Activated T-cell treated with anti-CD3 and anti-CD28 coated beads, Interleukin-2, amount 50 U/mL, for 4 hours (primary cell): ENCODE measurements around the gene NHSL2. TPM values are rescaled to one million over a fixed set of nuclear protein-coding genes. Genes with fewer than 3 reads are reported as not detected.

Experiments used
- ATAC-seq, 2 donors: fragments of 200-7000 bp; cut with Tn5 transposase; one replicate each; pipeline ENCODE4 v1.10.0; 2021
- DNase-seq: peaks from one replicate; pipeline ENCODE4 v3.0.0-alpha.2; 2020
- H3K27me3 Mint-ChIP-seq: one replicate; pipeline ENCODE4 v1.8.0; 2021; ENCODE audit warnings: low read depth, mixed read lengths
- H3K36me3 Mint-ChIP-seq: one replicate; pipeline ENCODE4 v1.8.0; 2022; ENCODE audit warnings: mixed read lengths; ENCODE audit not compliant: insufficient read depth
- H3K4me1 Mint-ChIP-seq: one replicate; pipeline ENCODE4 v1.8.0; 2021; ENCODE audit warnings: low read depth, mixed read lengths
- H3K4me3 Mint-ChIP-seq: one replicate; pipeline ENCODE4 v1.8.0; 2021; ENCODE audit warnings: mild to moderate bottlenecking, moderate library complexity, mixed read lengths
- H3K9me3 Mint-ChIP-seq: one replicate; pipeline ENCODE4 v1.8.0; 2021; ENCODE audit warnings: mixed read lengths
- total RNA-seq, 3 donors: library from RNA; stranded (reverse); gene quantifications; one replicate each; pipeline ENCODE4 v1.2.1, GENCODE V29; 2021

Gene NHSL2
- total RNA-seq, 3 donors from 2014 or later: 0.30 to 0.65 (median 0.32) TPM

GRCh38 chrX:72027024-72027913 is 116.6 kb downstream of the NHSL2 start:
- Mint-ChIP-seq H3K27me3 (no peaks in the 10 kb centered on the region), H3K4me3 (no peak overlapping the region), H3K9me3 (no peaks in the 10 kb centered on the region), H3K4me1 (peaks cover 5% of the 10 kb centered on the region), H3K36me3 (no peaks in the 10 kb centered on the region)
- DNase-seq (no peak), ATAC-seq (no peak)

GRCh38 chrX:72027914-72028307 is 117.3 kb downstream of the NHSL2 start:
- Mint-ChIP-seq H3K4me3 (no peak overlapping the region), H3K4me1 (peaks cover 5% of the 10 kb centered on the region), H3K27me3 (no peaks in the 10 kb centered on the region), H3K36me3 (no peaks in the 10 kb centered on the region), H3K9me3 (no peaks in the 10 kb centered on the region)
- ATAC-seq (no peak), DNase-seq (no peak)

GRCh38 chrX:72028701-72029470 is 118.2 kb downstream of the NHSL2 start:
- no peaks in the 10 kb centered on the region for H3K9me3 Mint-ChIP-seq
- H3K4me1 Mint-ChIP-seq: peaks cover 5% of the 10 kb centered on the region
- H3K4me3 Mint-ChIP-seq: no peak overlapping the region
- DNase-seq (no peak), ATAC-seq (no peak)
- H3K36me3 Mint-ChIP-seq: no peaks in the 10 kb centered on the region
- H3K27me3 Mint-ChIP-seq: no peaks in the 10 kb centered on the region

- no peak for ATAC-seq
- H3K36me3 Mint-ChIP-seq: no peaks in the 10 kb centered on the region
- H3K27me3 Mint-ChIP-seq: no peaks in the 10 kb centered on the region
These were observed 119.1 kb downstream of the NHSL2 start for GRCh38 chrX:72029483-72030411.

GRCh38 chrX:72030431-72030830 is 119.8 kb downstream of the NHSL2 start:
- Mint-ChIP-seq H3K36me3 (no peaks in the 10 kb centered on the region), H3K4me3 (no peak overlapping the region), H3K4me1 (peaks cover 5% of the 10 kb centered on the region), H3K27me3 (no peaks in the 10 kb centered on the region), H3K9me3 (no peaks in the 10 kb centered on the region)
- no peak for DNase-seq
- no peak for ATAC-seq

More at GRCh38 chrX:72029483-72030411, 119.1 kb downstream of the NHSL2 start:
- Mint-ChIP-seq H3K4me1 (peaks cover 5% of the 10 kb centered on the region), H3K4me3 (no peak overlapping the region), H3K9me3 (no peaks in the 10 kb centered on the region)
- DNase-seq: no peak

- ATAC-seq (no peak), DNase-seq (no peak)
- Mint-ChIP-seq H3K4me1 (peaks cover 5% of the 10 kb centered on the region), H3K36me3 (no peaks in the 10 kb centered on the region), H3K27me3 (no peaks in the 10 kb centered on the region), H3K9me3 (no peaks in the 10 kb centered on the region), H3K4me3 (no peak overlapping the region)
These were observed 120.5 kb downstream of the NHSL2 start for GRCh38 chrX:72031118-72031517.

GRCh38 chrX:72031634-72032033 is 121.0 kb downstream of the NHSL2 start:
- H3K27me3 Mint-ChIP-seq: no peaks in the 10 kb centered on the region
- no peak for ATAC-seq

GRCh38 chrX:72037601-72038000 is 127.0 kb downstream of the NHSL2 start:
- DNase-seq: no peak
- Mint-ChIP-seq H3K4me3 (no peak overlapping the region), H3K27me3 (no peaks in the 10 kb centered on the region), H3K9me3 (no peaks in the 10 kb centered on the region), H3K4me1 (peaks cover 3% of the 10 kb centered on the region), H3K36me3 (no peaks in the 10 kb centered on the region)
- no peak for ATAC-seq

More at GRCh38 chrX:72031634-72032033, 121.0 kb downstream of the NHSL2 start:
- no peak overlapping the region for H3K4me3 Mint-ChIP-seq
- DNase-seq: no peak
- H3K4me1 Mint-ChIP-seq: peaks cover 2% of the 10 kb centered on the region
- no peaks in the 10 kb centered on the region for H3K9me3 Mint-ChIP-seq
- H3K36me3 Mint-ChIP-seq: no peaks in the 10 kb centered on the region

- DNase-seq: no peak
- ATAC-seq: no peak
- no peaks in the 10 kb centered on the region for H3K36me3 Mint-ChIP-seq
- no peaks in the 10 kb centered on the region for H3K27me3 Mint-ChIP-seq
- H3K4me3 Mint-ChIP-seq: no peak overlapping the region
- H3K4me1 Mint-ChIP-seq: peaks cover 4% of the 10 kb centered on the region
- no peaks in the 10 kb centered on the region for H3K9me3 Mint-ChIP-seq
These were observed 127.4 kb downstream of the NHSL2 start for GRCh38 chrX:72038016-72038415.

- Mint-ChIP-seq H3K4me3 (no peak overlapping the region), H3K27me3 (no peaks in the 10 kb centered on the region), H3K4me1 (peaks cover 7% of the 10 kb centered on the region), H3K9me3 (no peaks in the 10 kb centered on the region), H3K36me3 (no peaks in the 10 kb centered on the region)
- ATAC-seq (no peak), DNase-seq (no peak)
These were observed 128.2 kb downstream of the NHSL2 start for GRCh38 chrX:72038868-72039267.

- Mint-ChIP-seq H3K27me3 (no peaks in the 10 kb centered on the region), H3K4me3 (no peak overlapping the region), H3K36me3 (no peaks in the 10 kb centered on the region), H3K4me1 (peaks cover 11% of the 10 kb centered on the region), H3K9me3 (no peaks in the 10 kb centered on the region)
- DNase-seq (no peak), ATAC-seq (no peak)
These were observed 129.9 kb downstream of the NHSL2 start for GRCh38 chrX:72040506-72040905.

GRCh38 chrX:72041176-72041575 is 130.5 kb downstream of the NHSL2 start:
- H3K9me3 Mint-ChIP-seq: no peaks in the 10 kb centered on the region
- H3K36me3 Mint-ChIP-seq: no peaks in the 10 kb centered on the region
- ATAC-seq: no peak
- no peaks in the 10 kb centered on the region for H3K27me3 Mint-ChIP-seq
- H3K4me1 Mint-ChIP-seq: peaks cover 15% of the 10 kb centered on the region
- DNase-seq: no peak
- no peak overlapping the region for H3K4me3 Mint-ChIP-seq

GRCh38 chrX:72041871-72042851 is 131.5 kb downstream of the NHSL2 start:
- Mint-ChIP-seq H3K27me3 (no peaks in the 10 kb centered on the region), H3K9me3 (no peaks in the 10 kb centered on the region), H3K36me3 (no peaks in the 10 kb centered on the region), H3K4me3 (no peak overlapping the region), H3K4me1 (peaks cover 25% of the 10 kb centered on the region)
- DNase-seq (no peak), ATAC-seq (no peak)
